ENCODE data around the gene MMAB. TPM values are rescaled to one million over a fixed set of nuclear protein-coding genes. Genes with fewer than 3 reads are reported as not detected.

The MMAB gene
- total RNA-seq, 4 donors from 2014 or later: 45.2 to 59.5 (median 52.3) TPM

GRCh38 chr12:109559200-109559505, 14.2 kb downstream of the MMAB start:
- WGBS, 2 donors: 100% methylated on average over 1 of the region's 6 CpGs
- H3K4me3 ChIP-seq: no peak overlapping the region
- DNase-seq: no peak
- TF ChIP-seq CTCF (IDR thresholded peaks at IDR 0.05): no peak
- TF ChIP-seq POLR2A (IDR thresholded peaks at IDR 0.05): no peak
- peaks cover 0 to 21% (median 0%) of the 10 kb centered on the region in 3 donors for H3K4me1 ChIP-seq
- H3K9me3 ChIP-seq: no peaks in the 10 kb centered on the region
- intact Hi-C loops (cut with DNase I): no loop called here
- H3K27me3 ChIP-seq: peaks cover 0 to 9% (median 0%) of the 10 kb centered on the region in 4 donors
- peaks cover 0 to 72% (median 8%) of the 10 kb centered on the region in 3 donors for H3K36me3 ChIP-seq
- no peak overlapping the region for H3K27ac ChIP-seq

- TF ChIP-seq CTCF (IDR thresholded peaks at IDR 0.05) (no peak), POLR2A (IDR thresholded peaks at IDR 0.05) (no peak)
- H3K9me3 ChIP-seq: no peaks in the 10 kb centered on the region
- intact Hi-C loops (cut with DNase I): no loop called here
- 93 to 97% methylated on average over 11 to 13 of the region's 25 CpGs for WGBS, 2 donors
- no peak overlapping the region for H3K4me3 ChIP-seq
- H3K4me1 ChIP-seq: peaks cover 0 to 26% (median 0%) of the 10 kb centered on the region in 3 donors
- H3K27me3 ChIP-seq: peaks cover 0 to 15% (median 0%) of the 10 kb centered on the region in 4 donors
- H3K27ac ChIP-seq: peak overlapping the region in 2 of 4 donors; percentile 39 to 65
- no peak for DNase-seq
- peaks cover 0 to 66% (median 8%) of the 10 kb centered on the region in 3 donors for H3K36me3 ChIP-seq
Measured at GRCh38 chr12:109558374-109559199, 14.7 kb downstream of the MMAB start.

GRCh38 chr12:109557805-109558204, 15.5 kb downstream of the MMAB start:
- Histone ChIP-seq H3K27ac (peak overlapping the region in 3 of 4 donors; percentile 39 to 65 (median 48)), H3K27me3 (peaks cover 0 to 21% (median 0%) of the 10 kb centered on the region in 4 donors), H3K9me3 (no peaks in the 10 kb centered on the region), H3K4me1 (peaks cover 0 to 26% (median 0%) of the 10 kb centered on the region in 3 donors), H3K4me3 (no peak overlapping the region), H3K36me3 (peaks cover 0 to 58% (median 5%) of the 10 kb centered on the region in 3 donors)
- DNase-seq: no peak
- intact Hi-C loops (cut with DNase I): no loop called here
- WGBS, 2 donors: 76 to 82% methylated on average over 5 to 10 of the region's 12 CpGs
- TF ChIP-seq CTCF (IDR thresholded peaks at IDR 0.05) (no peak), POLR2A (IDR thresholded peaks at IDR 0.05) (no peak)

GRCh38 chr12:109557200-109557599, 16.1 kb downstream of the MMAB start:
- peaks cover 0 to 26% (median 0%) of the 10 kb centered on the region in 3 donors for H3K4me1 ChIP-seq
- peaks cover 0 to 52% (median 0%) of the 10 kb centered on the region in 3 donors for H3K36me3 ChIP-seq
- H3K4me3 ChIP-seq: no peak overlapping the region
- TF ChIP-seq CTCF (IDR thresholded peaks at IDR 0.05): no peak
- TF ChIP-seq POLR2A (IDR thresholded peaks at IDR 0.05): no peak
- 95 to 100% methylated on average over 2 to 3 of the region's 10 CpGs for WGBS, 2 donors
- no peaks in the 10 kb centered on the region for H3K9me3 ChIP-seq
- H3K27ac ChIP-seq: peak overlapping the region in 2 of 4 donors; percentile 1 to 65
- peaks cover 0 to 24% (median 0%) of the 10 kb centered on the region in 4 donors for H3K27me3 ChIP-seq
- intact Hi-C loops (cut with DNase I): no loop called here
- no peak for DNase-seq
